Subcutaneous abdominal adipose tissue (tissue), 5 donors: ENCODE data around the gene RGL2.
"Not testable (repeated sequence)": the region's sequence is repeated elsewhere in the genome, so short reads cannot be mapped to it uniquely, and the experiment has no call there.

Experiments
- H3K27ac ChIP-seq: one replicate; pipeline ENCODE4 v1.7.0; 2013; ENCODE audit warnings: low read depth, mild to moderate bottlenecking, inconsistent platforms, low read length, moderate library complexity
- H3K27me3 ChIP-seq, 5 donors: one replicate each; pipeline ENCODE4 v1.7.0; 2013; ENCODE audit warnings: low read length in 5 of 5, inconsistent platforms in 1 of 5; ENCODE audit not compliant: control insufficient read depth in 5 of 5, insufficient read depth in 4 of 5
- H3K36me3 ChIP-seq, 5 donors: one replicate each; pipeline ENCODE4 v1.7.0; 2013; ENCODE audit warnings: low read length in 5 of 5; ENCODE audit not compliant: control insufficient read depth in 5 of 5, insufficient read depth in 5 of 5
- H3K4me1 ChIP-seq, 5 donors: one replicate each; pipeline ENCODE4 v1.7.0; 2013; ENCODE audit warnings: low read length in 5 of 5, mild to moderate bottlenecking in 3 of 5, moderate library complexity in 1 of 5; ENCODE audit not compliant: control insufficient read depth in 5 of 5, insufficient read depth in 5 of 5
- H3K4me3 ChIP-seq, 5 donors: one replicate each; pipeline ENCODE4 v1.7.0; 2013; ENCODE audit warnings: low read length in 5 of 5, low read depth in 1 of 5
- H3K9ac ChIP-seq, 5 donors: one replicate each; pipeline ENCODE4 v1.7.0; 2013; ENCODE audit warnings: low read length in 5 of 5, mild to moderate bottlenecking in 4 of 5, moderate library complexity in 3 of 5
- H3K9me3 ChIP-seq, 5 donors: one replicate each; pipeline ENCODE4 v1.7.0; 2013; ENCODE audit warnings: low read length in 5 of 5; ENCODE audit not compliant: control insufficient read depth in 5 of 5
- donor health status: healthy.
- donor health status: healthy.
- donor health status: healthy.
- donor health status: healthy.
- donor health status: healthy.

RGL2 gene

GRCh38 chr6:33298773-33299236 lies at the start of gene RGL2:
Gene RGL2 (minus strand): TSS chr6:33298942. CDS start chr6:33298610, 332 bp downstream.
- no peaks in the 10 kb centered on the region for H3K27me3 ChIP-seq
- H3K4me3 ChIP-seq: peak within 1 kb of the TSS; percentile 74 to 98 (median 91)
- H3K36me3 ChIP-seq: peaks cover 0 to 44% (median 33%) of the 10 kb centered on the region in 5 donors
- peaks cover 2 to 41% (median 26%) of the 10 kb centered on the region in 5 donors for H3K4me1 ChIP-seq
- no peaks in the 10 kb centered on the region for H3K9me3 ChIP-seq
- H3K27ac ChIP-seq: peak within 1 kb of the TSS; percentile 93
- H3K9ac ChIP-seq: peak within 1 kb of the TSS; percentile 73 to 94 (median 90)

GRCh38 chr6:33347816-33348215 lies 49.1 kb upstream of the RGL2 start:
- H3K27ac ChIP-seq: no peak overlapping the region
- no peaks in the 10 kb centered on the region for H3K27me3 ChIP-seq
- H3K4me1 ChIP-seq: peaks cover 0 to 7% (median 5%) of the 10 kb centered on the region in 5 donors
- H3K36me3 ChIP-seq: no peaks in the 10 kb centered on the region
- no peaks in the 10 kb centered on the region for H3K9me3 ChIP-seq
- H3K9ac ChIP-seq: no peak overlapping the region
- H3K4me3 ChIP-seq: peak overlapping the region in 1 of 5 donors; percentile 2

GRCh38 chr6:33346972-33347371 lies 48.2 kb upstream of the RGL2 start:
- not testable (repeated sequence) for H3K9me3 ChIP-seq, H3K4me1 ChIP-seq, H3K27ac ChIP-seq, H3K9ac ChIP-seq, H3K36me3 ChIP-seq, H3K4me3 ChIP-seq, H3K27me3 ChIP-seq

DNA sequence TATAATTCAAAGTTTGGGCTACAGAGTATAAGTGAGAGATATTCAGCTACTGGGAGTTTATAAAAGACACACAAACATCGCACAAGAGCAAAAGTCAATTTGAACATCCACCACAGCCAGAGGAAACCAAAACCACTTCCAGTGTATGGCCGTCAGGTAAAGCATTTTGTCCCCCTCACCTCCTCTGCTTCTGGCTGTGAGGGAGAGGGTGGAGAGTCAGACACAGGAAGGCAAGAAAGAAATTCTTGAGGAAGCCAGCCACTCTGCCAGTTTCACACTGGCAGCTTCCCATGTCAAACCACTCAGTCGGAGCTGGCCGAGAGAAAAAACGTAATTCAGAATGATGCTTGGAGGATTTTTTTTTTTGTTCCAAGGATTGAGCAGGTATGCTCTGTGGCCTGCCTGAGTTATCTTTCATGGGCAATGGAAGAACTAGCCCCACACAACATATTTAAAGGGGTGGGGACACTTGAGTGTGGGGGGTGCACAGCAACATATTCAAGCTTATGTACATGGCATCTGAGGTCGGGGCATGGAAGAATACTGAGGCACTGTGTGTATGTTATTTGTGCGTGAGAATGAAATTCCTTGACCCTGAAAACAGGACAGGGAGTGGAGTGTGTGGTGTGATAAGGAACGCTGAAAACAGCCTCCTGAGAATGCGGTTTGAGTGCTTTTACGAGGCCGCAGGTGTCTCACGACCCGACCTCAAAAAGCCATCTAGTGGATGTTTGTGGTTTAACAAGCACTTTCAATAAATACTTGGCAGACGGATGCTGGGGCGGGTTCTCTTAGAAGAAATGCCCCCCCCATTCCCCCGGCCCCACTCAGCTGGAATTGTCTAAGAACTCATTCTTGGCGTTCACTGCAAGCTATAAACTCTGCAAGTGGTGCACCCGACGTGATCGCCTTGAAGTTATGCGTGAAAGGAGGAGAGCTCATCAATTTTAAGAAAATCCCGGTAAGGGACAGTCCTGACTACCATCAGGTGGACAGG lies 46.3 kb upstream of the RGL2 start:
- peak overlapping the region in 3 of 5 donors; percentile 42 to 57 (median 42) for H3K4me3 ChIP-seq

GRCh38 chr6:33343953-33344611 lies 45.3 kb upstream of the RGL2 start:
- Histone ChIP-seq H3K4me1 (peaks cover 0 to 7% (median 5%) of the 10 kb centered on the region in 5 donors), H3K36me3 (no peaks in the 10 kb centered on the region), H3K9ac (no peak overlapping the region), H3K4me3 (no peak overlapping the region), H3K27me3 (no peaks in the 10 kb centered on the region), H3K9me3 (no peaks in the 10 kb centered on the region), H3K27ac (no peak overlapping the region)

More for the DNA sequence above, 46.3 kb upstream of the RGL2 start:
- Histone ChIP-seq H3K4me1 (peaks cover 0 to 7% (median 5%) of the 10 kb centered on the region in 5 donors), H3K9me3 (no peaks in the 10 kb centered on the region), H3K9ac (peak overlapping the region in 1 of 5 donors; percentile 52), H3K27me3 (no peaks in the 10 kb centered on the region), H3K36me3 (no peaks in the 10 kb centered on the region), H3K27ac (no peak overlapping the region)

DNA sequence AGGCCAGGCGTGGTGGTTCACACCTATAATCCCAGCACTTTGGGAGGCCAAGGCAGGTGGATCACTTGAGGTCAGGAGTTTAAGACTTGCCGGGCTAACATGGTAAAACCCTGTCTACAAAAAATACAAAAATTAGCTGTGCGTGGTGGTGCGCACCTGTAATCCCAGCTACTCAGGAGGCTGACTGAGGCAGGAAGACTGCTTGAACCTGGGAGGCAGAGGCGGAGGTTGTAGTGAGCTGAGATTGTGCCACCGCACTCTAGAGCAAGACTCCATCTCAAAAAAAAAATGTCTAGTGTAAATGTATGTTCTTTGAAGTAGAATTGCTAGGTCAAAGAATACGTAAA lies 44.8 kb upstream of the RGL2 start:
- H3K4me3 ChIP-seq, H3K9ac ChIP-seq, H3K27ac ChIP-seq, H3K4me1 ChIP-seq, H3K27me3 ChIP-seq, H3K9me3 ChIP-seq, H3K36me3 ChIP-seq: not testable (repeated sequence)

GRCh38 chr6:33339193-33339592 lies 40.5 kb upstream of the RGL2 start:
- Histone ChIP-seq H3K9ac (no peak overlapping the region), H3K27ac (no peak overlapping the region), H3K36me3 (no peaks in the 10 kb centered on the region), H3K4me3 (no peak overlapping the region), H3K27me3 (no peaks in the 10 kb centered on the region), H3K9me3 (no peaks in the 10 kb centered on the region), H3K4me1 (no peaks in the 10 kb centered on the region)

- no peaks in the 10 kb centered on the region for H3K9me3 ChIP-seq
- H3K36me3 ChIP-seq: no peaks in the 10 kb centered on the region
- H3K27ac ChIP-seq: no peak overlapping the region
- H3K4me3 ChIP-seq: no peak overlapping the region
- H3K9ac ChIP-seq: no peak overlapping the region
- no peaks in the 10 kb centered on the region for H3K4me1 ChIP-seq
- no peaks in the 10 kb centered on the region for H3K27me3 ChIP-seq
These were observed 37.8 kb upstream of the RGL2 start for GRCh38 chr6:33336495-33336894.

- H3K9me3 ChIP-seq: no peaks in the 10 kb centered on the region
- no peaks in the 10 kb centered on the region for H3K27me3 ChIP-seq
- no peaks in the 10 kb centered on the region for H3K4me1 ChIP-seq
- H3K36me3 ChIP-seq: no peaks in the 10 kb centered on the region
- H3K9ac ChIP-seq: no peak overlapping the region
- H3K4me3 ChIP-seq: no peak overlapping the region
- no peak overlapping the region for H3K27ac ChIP-seq
These were observed 37.2 kb upstream of the RGL2 start for GRCh38 chr6:33335916-33336315.

GRCh38 chr6:33333666-33334065 lies 34.9 kb upstream of the RGL2 start:
- Histone ChIP-seq H3K4me1 (no peaks in the 10 kb centered on the region), H3K27ac (no peak overlapping the region), H3K27me3 (no peaks in the 10 kb centered on the region), H3K9me3 (no peaks in the 10 kb centered on the region), H3K9ac (no peak overlapping the region), H3K4me3 (no peak overlapping the region), H3K36me3 (no peaks in the 10 kb centered on the region)
